Activated CD4-positive, alpha-beta memory T cell treated with anti-CD3 and anti-CD28 coated beads for 36 hours (primary cell): Measurements from ENCODE around the gene NRF1. TPM values are rescaled to one million over a fixed set of nuclear protein-coding genes. Genes with fewer than 3 reads are reported as not detected.

ENCODE experiments used
- CTCF ChIA-PET: fragments of 350-600 bp; sonication (Branson Sonifier 250); formaldehyde crosslinking; loops from one replicate; lab custom pipeline; 2021; ENCODE audit warnings: antibody characterized with exemption, inconsistent platforms; lab: Charles Lee
- POLR2A ChIA-PET: fragments of 350-600 bp; sonication (Branson Sonifier 250); formaldehyde crosslinking; loops from one replicate; lab custom pipeline; 2021; ENCODE audit warnings: antibody characterized with exemption; lab: Charles Lee
- DNase-seq: peaks from one replicate; pipeline ENCODE4 v3.0.0-alpha.2; 2020
- H3K27ac Mint-ChIP-seq: one replicate; pipeline ENCODE4 v1.8.0; 2021; ENCODE audit warnings: mixed read lengths
- H3K27me3 Mint-ChIP-seq: one replicate; pipeline ENCODE4 v1.8.0; 2021; ENCODE audit warnings: mixed read lengths
- H3K36me3 Mint-ChIP-seq: one replicate; pipeline ENCODE4 v1.8.0; 2021; ENCODE audit warnings: mixed read lengths
- H3K4me1 Mint-ChIP-seq: one replicate; pipeline ENCODE4 v1.8.0; 2021; ENCODE audit warnings: low read depth, mixed read lengths
- H3K4me3 Mint-ChIP-seq: one replicate; pipeline ENCODE4 v1.8.0; 2021; ENCODE audit warnings: mild to moderate bottlenecking, mixed read lengths
- H3K9me3 Mint-ChIP-seq: one replicate; pipeline ENCODE4 v1.8.0; 2021; ENCODE audit warnings: mixed read lengths
- intact Hi-C: fragments of 100-400 bp; cut with micrococcal nuclease; formaldehyde crosslinking; loops from one replicate; pipeline ENCODE4 v1.15.1; 2023
- total RNA-seq, 2 experiments: library from RNA; stranded (reverse); gene quantifications; one replicate each; pipeline ENCODE4 v1.2.3, GENCODE V29; 2021

NRF1 gene
- total RNA-seq, 2 experiments from 2014 or later: 19.9 to 20.4 TPM

GRCh38 chr7:129782818-129783583 lies 171.5 kb downstream of the NRF1 start:
- Mint-ChIP-seq H3K4me3 (no peak overlapping the region), H3K4me1 (peaks cover 42% of the 10 kb centered on the region)

GRCh38 chr7:129783584-129783919 lies 172.0 kb downstream of the NRF1 start:
- POLR2A ChIA-PET: no interaction called here
- peaks cover 42% of the 10 kb centered on the region for H3K4me1 Mint-ChIP-seq

More at GRCh38 chr7:129782818-129783583, 171.5 kb downstream of the NRF1 start:
- no peak overlapping the region for H3K27ac Mint-ChIP-seq
- no peak for DNase-seq
- intact Hi-C loops: loop anchor here (5.0 kb wide), 1 partner anchor 351 kb away; the partner anchor contains the start of gene STRIP2
- H3K9me3 Mint-ChIP-seq: no peaks in the 10 kb centered on the region
- CTCF ChIA-PET: no interaction called here
- H3K27me3 Mint-ChIP-seq: peaks cover 67% of the 10 kb centered on the region
- POLR2A ChIA-PET: no interaction called here
- no peaks in the 10 kb centered on the region for H3K36me3 Mint-ChIP-seq

DNA sequence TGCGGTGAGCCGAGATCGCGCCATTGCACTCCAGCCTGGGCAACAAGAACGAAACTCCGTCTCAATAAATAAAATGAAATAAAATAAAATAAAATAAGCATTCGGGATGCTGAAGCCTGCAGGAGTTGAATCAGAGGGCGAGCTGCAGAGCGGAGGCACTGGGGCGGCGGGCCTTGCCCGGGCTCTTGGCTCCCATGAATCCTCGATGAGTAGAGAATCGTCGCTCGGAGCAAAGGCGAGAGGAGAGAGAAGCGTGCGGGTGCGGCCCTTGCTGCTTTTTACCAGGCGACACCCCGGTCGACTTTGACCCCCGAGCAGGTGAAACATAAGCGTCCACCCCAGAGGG lies 172.9 kb downstream of the NRF1 start:
- H3K4me3 Mint-ChIP-seq: no peak overlapping the region
- POLR2A ChIA-PET: no interaction called here
- CTCF ChIA-PET: no interaction called here
- DNase-seq: no peak
- no peak overlapping the region for H3K27ac Mint-ChIP-seq
- no peaks in the 10 kb centered on the region for H3K36me3 Mint-ChIP-seq
- H3K27me3 Mint-ChIP-seq: peaks cover 65% of the 10 kb centered on the region
- intact Hi-C loops: loop anchor here (5.0 kb wide), 1 partner anchor 352 kb away; the partner anchor contains the start of gene STRIP2
- no peaks in the 10 kb centered on the region for H3K9me3 Mint-ChIP-seq
- peaks cover 42% of the 10 kb centered on the region for H3K4me1 Mint-ChIP-seq

More at GRCh38 chr7:129783584-129783919, 172.0 kb downstream of the NRF1 start:
- H3K9me3 Mint-ChIP-seq: no peaks in the 10 kb centered on the region
- intact Hi-C loops: loop anchor here (5.0 kb wide), 1 partner anchor 351 kb away; the partner anchor contains the start of gene STRIP2
- H3K27ac Mint-ChIP-seq: no peak overlapping the region
- no peak overlapping the region for H3K4me3 Mint-ChIP-seq
- H3K36me3 Mint-ChIP-seq: no peaks in the 10 kb centered on the region
- DNase-seq: no peak
- peaks cover 62% of the 10 kb centered on the region for H3K27me3 Mint-ChIP-seq
- CTCF ChIA-PET: no interaction called here

- DNase-seq: no peak
- no peak overlapping the region for H3K27ac Mint-ChIP-seq
- intact Hi-C loops: loop anchor here (5.0 kb wide), 1 partner anchor 353 kb away; the partner anchor contains the start of gene STRIP2
- no peaks in the 10 kb centered on the region for H3K9me3 Mint-ChIP-seq
- H3K36me3 Mint-ChIP-seq: no peaks in the 10 kb centered on the region
- H3K27me3 Mint-ChIP-seq: peaks cover 67% of the 10 kb centered on the region
- ChIA-PET POLR2A (no interaction called here), CTCF (interaction anchor here (1.4 to 2.3 kb wide), 2 partner anchors 40 to 225 kb away, joined by 3 to 8 read pairs; no protein-coding TSS in a partner anchor)
- peaks cover 42% of the 10 kb centered on the region for H3K4me1 Mint-ChIP-seq
- H3K4me3 Mint-ChIP-seq: peak overlapping the region; percentile 26
These were observed 173.5 kb downstream of the NRF1 start for GRCh38 chr7:129784783-129785684.

GRCh38 chr7:129785685-129786514 lies 174.4 kb downstream of the NRF1 start:
- DNase-seq: no peak
- Mint-ChIP-seq H3K4me1 (peaks cover 42% of the 10 kb centered on the region), H3K27ac (no peak overlapping the region), H3K36me3 (no peaks in the 10 kb centered on the region), H3K4me3 (peak overlapping the region; percentile 26), H3K27me3 (peaks cover 69% of the 10 kb centered on the region), H3K9me3 (no peaks in the 10 kb centered on the region)
- ChIA-PET CTCF (interaction anchor here (1.4 to 2.3 kb wide), 2 partner anchors 39 to 225 kb away, joined by 3 to 8 read pairs; no protein-coding TSS in a partner anchor), POLR2A (no interaction called here)
- intact Hi-C loops: no loop called here

DNA sequence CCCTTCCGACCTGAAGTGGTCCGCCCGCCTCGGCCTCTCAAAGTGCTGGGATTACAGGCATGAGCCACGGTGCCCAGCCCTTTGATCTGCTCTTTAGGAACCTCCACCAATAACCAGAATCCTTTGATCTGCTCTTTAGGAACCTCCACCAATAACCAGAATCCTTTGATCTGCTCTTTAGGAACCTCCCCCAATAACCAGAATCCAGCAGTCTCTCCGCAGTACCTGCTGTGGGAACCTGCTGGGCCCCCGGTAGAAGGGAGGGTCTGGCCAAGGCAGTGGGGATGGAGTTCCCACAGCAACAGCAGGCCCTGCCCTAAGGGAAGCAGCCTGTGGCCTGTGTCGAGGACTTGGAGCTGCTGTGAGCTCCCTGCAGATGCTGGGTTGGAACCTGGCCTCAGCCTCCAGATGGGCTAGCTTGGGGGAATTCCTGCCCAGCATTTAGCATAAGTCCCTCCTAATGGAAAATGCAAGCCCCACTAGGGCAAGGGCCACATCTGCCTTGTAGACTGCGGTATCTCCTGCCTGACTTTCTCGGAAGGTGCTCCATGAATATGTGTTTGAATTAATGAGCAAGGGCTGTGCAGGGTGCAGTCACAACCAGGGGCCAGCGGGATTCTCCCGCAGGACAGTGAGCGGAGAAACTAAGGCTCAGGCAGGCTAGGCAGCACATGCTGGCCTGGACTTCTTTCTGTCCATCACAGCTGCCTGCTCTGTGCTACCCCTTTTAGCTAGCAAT lies 175.5 kb downstream of the NRF1 start:
- H3K9me3 Mint-ChIP-seq: no peaks in the 10 kb centered on the region
- no peak for DNase-seq
- H3K4me1 Mint-ChIP-seq: peaks cover 34% of the 10 kb centered on the region
- peaks cover 61% of the 10 kb centered on the region for H3K27me3 Mint-ChIP-seq
- intact Hi-C loops: no loop called here
- CTCF ChIA-PET: interaction anchor here (2.3 kb wide), 1 partner anchor 38 kb away, joined by 8 read pairs; no protein-coding TSS in a partner anchor
- no peak overlapping the region for H3K27ac Mint-ChIP-seq
- POLR2A ChIA-PET: no interaction called here
- H3K4me3 Mint-ChIP-seq: no peak overlapping the region
- no peaks in the 10 kb centered on the region for H3K36me3 Mint-ChIP-seq

DNA sequence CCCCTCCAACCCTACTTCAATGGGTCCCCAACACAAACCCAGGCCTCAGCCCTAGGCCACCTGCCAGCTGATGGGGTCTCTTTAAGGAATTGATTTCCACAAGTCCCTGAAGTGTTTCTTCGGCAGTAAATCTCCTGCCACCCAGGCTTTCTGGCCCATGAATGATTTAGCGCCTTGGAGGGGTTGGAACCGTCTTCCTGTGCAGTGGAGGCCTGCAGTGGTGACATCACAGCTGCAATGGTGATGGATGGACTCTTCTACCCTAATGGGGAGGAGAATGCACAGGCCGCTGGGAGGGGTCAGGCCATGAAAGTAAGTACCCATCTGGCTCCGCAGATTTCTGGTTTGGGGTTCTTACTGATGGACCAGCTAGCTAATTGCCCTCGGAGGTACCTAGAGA lies 177.5 kb downstream of the NRF1 start:
- H3K27me3 Mint-ChIP-seq: peaks cover 44% of the 10 kb centered on the region
- peaks cover 16% of the 10 kb centered on the region for H3K4me1 Mint-ChIP-seq
- ChIA-PET CTCF (no interaction called here), POLR2A (no interaction called here)
- intact Hi-C loops: no loop called here
- no peak overlapping the region for H3K4me3 Mint-ChIP-seq
- H3K36me3 Mint-ChIP-seq: no peaks in the 10 kb centered on the region
- H3K9me3 Mint-ChIP-seq: no peaks in the 10 kb centered on the region
- no peak overlapping the region for H3K27ac Mint-ChIP-seq
- no peak for DNase-seq

DNA sequence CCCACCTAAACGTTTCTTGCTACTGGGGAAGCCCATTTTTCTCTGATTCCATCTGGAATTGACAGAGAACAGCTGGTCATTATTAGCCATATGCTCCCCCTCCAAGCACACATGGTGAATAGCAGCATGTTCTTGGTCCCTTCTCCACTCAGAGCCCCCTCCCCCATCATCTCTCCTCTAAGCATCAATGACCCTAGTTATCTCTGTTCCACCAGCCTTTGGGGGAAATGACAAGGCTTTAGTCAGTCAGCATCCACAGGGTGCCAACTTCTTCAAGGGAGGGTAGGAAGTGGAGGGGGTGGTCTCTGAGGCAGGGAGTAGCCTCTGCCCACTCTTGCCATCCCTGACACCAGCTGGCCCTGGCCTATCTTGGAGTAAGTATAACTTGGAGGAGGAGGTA lies 178.1 kb downstream of the NRF1 start:
- CTCF ChIA-PET: no interaction called here
- POLR2A ChIA-PET: no interaction called here
- Mint-ChIP-seq H3K4me1 (peaks cover 16% of the 10 kb centered on the region), H3K4me3 (no peak overlapping the region), H3K36me3 (no peaks in the 10 kb centered on the region), H3K9me3 (no peaks in the 10 kb centered on the region), H3K27ac (no peak overlapping the region), H3K27me3 (peaks cover 41% of the 10 kb centered on the region)
- intact Hi-C loops: no loop called here
- DNase-seq: no peak

DNA sequence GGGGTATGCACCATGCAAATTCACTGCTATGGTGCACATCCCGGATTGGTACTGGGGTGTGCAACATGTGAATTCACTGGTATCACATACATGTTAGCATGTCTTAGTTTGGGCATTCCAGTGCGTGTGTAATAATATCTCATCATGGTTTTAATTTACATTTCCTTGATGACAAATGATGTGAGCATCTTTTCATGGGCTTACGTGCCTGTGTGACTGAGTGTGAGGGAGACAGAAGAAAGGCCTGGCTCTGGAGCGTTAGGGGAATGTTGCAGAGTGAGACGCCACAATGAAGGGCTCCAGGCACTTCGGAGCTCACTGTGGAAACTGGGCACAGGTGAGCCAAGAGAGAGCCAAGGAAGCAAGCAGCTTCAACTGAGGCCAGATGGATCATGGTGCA lies 178.6 kb downstream of the NRF1 start:
- DNase-seq: no peak
- no peak overlapping the region for H3K27ac Mint-ChIP-seq
- POLR2A ChIA-PET: no interaction called here
- H3K9me3 Mint-ChIP-seq: no peaks in the 10 kb centered on the region
- intact Hi-C loops: no loop called here
- H3K4me3 Mint-ChIP-seq: no peak overlapping the region
- H3K27me3 Mint-ChIP-seq: peaks cover 36% of the 10 kb centered on the region
- H3K36me3 Mint-ChIP-seq: no peaks in the 10 kb centered on the region
- CTCF ChIA-PET: no interaction called here
- peaks cover 16% of the 10 kb centered on the region for H3K4me1 Mint-ChIP-seq

DNA sequence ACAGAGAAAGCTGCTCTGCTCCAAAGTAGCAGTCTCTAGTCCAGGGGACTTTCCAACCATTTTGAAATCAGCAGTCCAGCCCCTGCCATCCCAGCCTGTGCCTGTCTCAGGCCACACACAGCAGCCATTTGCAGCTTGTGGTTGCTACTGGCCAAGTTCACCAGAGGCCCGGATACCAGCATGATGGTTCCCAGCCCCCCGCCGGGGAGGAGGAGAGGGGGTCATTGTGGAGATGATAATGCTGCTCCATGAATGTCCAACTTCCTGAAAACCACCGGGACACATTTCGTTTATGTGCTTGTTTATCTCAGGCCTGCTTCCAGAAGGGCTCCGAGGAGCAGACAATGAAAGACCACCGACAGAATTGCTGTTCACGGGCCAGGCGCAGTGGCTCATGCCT lies 181.2 kb downstream of the NRF1 start:
- peaks cover 11% of the 10 kb centered on the region for H3K27me3 Mint-ChIP-seq
- no peaks in the 10 kb centered on the region for H3K9me3 Mint-ChIP-seq
- H3K36me3 Mint-ChIP-seq: no peaks in the 10 kb centered on the region
- no peaks in the 10 kb centered on the region for H3K4me1 Mint-ChIP-seq
- no peak for DNase-seq
- no peak overlapping the region for H3K4me3 Mint-ChIP-seq
- POLR2A ChIA-PET: no interaction called here
- intact Hi-C loops: no loop called here
- no peak overlapping the region for H3K27ac Mint-ChIP-seq
- CTCF ChIA-PET: no interaction called here
